HG03571 (cell line): ENCODE data around the gene ZFR.

Experiments used
- ATAC-seq: cut with Tn5 transposase; IDR thresholded peaks from one replicate; pipeline ENCODE4 v1.9.1; 2021; ENCODE audit not compliant: unreplicated experiment

The ZFR gene

GRCh38 chr5:32365623-32366022 is 78.9 kb downstream of the ZFR start:
- ATAC-seq, result no peak

GRCh38 chr5:32363030-32363429 is 81.5 kb downstream of the ZFR start:
- ATAC-seq, result no peak

- ATAC-seq, result no peak
Measured at GRCh38 chr5:32362527-32362926, 82.0 kb downstream of the ZFR start.

- no peak for ATAC-seq
Measured at GRCh38 chr5:32360906-32361305, 83.6 kb downstream of the ZFR start.

GRCh38 chr5:32358611-32359010 is 85.9 kb downstream of the ZFR start:
- ATAC-seq, result no peak

- ATAC-seq, result no peak
Measured at GRCh38 chr5:32357658-32358057, 86.9 kb downstream of the ZFR start.

- ATAC-seq, result no peak
Measured at GRCh38 chr5:32355686-32356085, 88.9 kb downstream of the ZFR start.

- ATAC-seq, result no peak
Measured at GRCh38 chr5:32353420-32353819, 91.1 kb downstream of the ZFR start.

- ATAC-seq, result no peak
Measured at GRCh38 chr5:32352685-32353084, 91.9 kb downstream of the ZFR start.

- no peak for ATAC-seq
Measured at GRCh38 chr5:32346869-32347268, 97.7 kb downstream of the ZFR start.

- ATAC-seq, result no peak
Measured at GRCh38 chr5:32343058-32343672, 101.4 kb downstream of the ZFR start.

- ATAC-seq, result no peak
Measured at GRCh38 chr5:32342656-32343055, 101.9 kb downstream of the ZFR start.

GRCh38 chr5:32339878-32340277 is 104.7 kb downstream of the ZFR start:
- ATAC-seq, result no peak

- no peak for ATAC-seq
Measured at GRCh38 chr5:32339198-32339597, 105.3 kb downstream of the ZFR start.

GRCh38 chr5:32332966-32333365 is 111.6 kb downstream of the ZFR start:
- ATAC-seq, result no peak

- ATAC-seq, result no peak
Measured at GRCh38 chr5:32332361-32332760, 112.2 kb downstream of the ZFR start.

GRCh38 chr5:32331935-32332274 is 112.6 kb downstream of the ZFR start:
- ATAC-seq, result no peak

- no peak for ATAC-seq
Measured at GRCh38 chr5:32331217-32331934, 113.2 kb downstream of the ZFR start.

GRCh38 chr5:32330126-32330971 is 114.2 kb downstream of the ZFR start:
- ATAC-seq, result no peak

- ATAC-seq, result no peak
Measured at GRCh38 chr5:32329395-32329834, 115.1 kb downstream of the ZFR start.

- ATAC-seq, result no peak
Measured at GRCh38 chr5:32326216-32326772, 118.2 kb downstream of the ZFR start.

- ATAC-seq, result no peak
Measured at GRCh38 chr5:32325616-32326015, 118.9 kb downstream of the ZFR start.
